ENCODE measurements around the gene STRADA. TPM values are rescaled to one million over a fixed set of nuclear protein-coding genes. Genes with fewer than 3 reads are reported as not detected.

The STRADA gene
- total and polyA plus RNA-seq, 9 of the 15 experiments (the other 6 are each of a cell fraction or from before 2014, with no cell fraction given) = 6.6 to 33.0 (median 20.5) TPM

DNA sequence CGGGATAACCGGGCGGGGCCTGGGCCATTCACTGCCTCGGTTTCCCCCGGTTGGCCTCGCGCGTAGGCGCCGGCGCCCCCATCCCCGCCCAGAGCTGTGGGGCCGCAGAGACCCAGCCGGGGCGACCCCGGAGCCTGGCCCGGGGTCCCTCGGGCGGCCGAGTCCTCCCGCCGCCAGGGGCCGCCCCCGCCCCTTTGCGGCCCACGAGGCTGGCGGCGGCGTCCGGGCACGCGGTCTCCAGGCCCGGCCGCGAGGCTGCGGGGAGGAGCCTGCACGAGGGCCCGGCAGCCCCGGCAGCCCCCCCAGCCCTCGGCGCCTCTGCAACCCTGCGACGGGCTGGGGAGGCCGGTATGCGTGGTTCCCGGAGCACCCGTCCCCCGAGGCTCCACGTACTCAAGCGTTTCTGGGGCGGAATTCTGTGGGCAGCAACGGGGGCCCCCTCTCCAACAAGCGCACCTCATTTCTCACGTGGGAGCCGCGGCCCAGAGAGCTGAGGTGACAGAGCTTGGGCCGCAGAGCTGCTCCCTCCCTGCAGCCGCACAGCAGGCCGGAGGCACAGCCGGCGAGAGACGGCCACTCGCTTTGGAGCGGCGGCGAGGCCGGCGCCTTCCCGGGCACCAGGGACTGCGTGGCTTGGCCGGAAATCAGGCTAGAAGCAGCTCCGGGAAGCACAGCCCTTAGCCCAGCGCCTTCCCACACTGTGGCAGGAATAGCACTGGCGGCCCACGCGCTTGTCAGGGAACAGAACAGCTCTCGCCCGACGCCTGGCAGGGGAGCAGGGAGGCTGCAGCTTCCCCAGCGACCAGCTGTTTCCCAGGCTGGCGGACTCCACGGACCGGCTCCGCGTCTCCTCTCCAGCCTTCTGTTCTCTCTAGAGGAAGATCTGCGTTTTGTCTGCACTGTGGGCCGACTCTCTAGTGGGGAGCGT, 40.8 kb downstream of the STRADA start:
- FAIRE-seq (no peak), ATAC-seq (no peak), DNase-seq (ENCODE audit: extremely low read depth in 1 of 4, low spot score in 3 of 4) (no peak)
- H3K4me1 ChIP-seq (replicated peaks in 1 of 2; ENCODE audit: control insufficient read depth in 2 of 2, insufficient read depth in 2 of 2, low read length in 2 of 2) = peaks cover 0 to 47% of the 10 kb centered on the region in 2 experiments; a peak in 2 of 5 replicates
- no peak overlapping the region for H3K27ac ChIP-seq (ENCODE audit: extremely low read depth, low read depth, low read length)
- no peaks in the 10 kb centered on the region for H3K27me3 ChIP-seq (ENCODE audit: control insufficient read depth in 2 of 2, insufficient read depth in 2 of 2, low read length in 2 of 2)
- peak overlapping the region; percentile 51; the same call in 1 of the 2 replicates for H3K4me3 ChIP-seq
- H3K79me2 ChIP-seq (ENCODE audit: control insufficient read depth, insufficient read depth, low read length) = no peaks in the 10 kb centered on the region
- CTCF ChIA-PET (ENCODE audit: low intra/inter-chr PET ratio) = no interaction called here
- BruUV-seq (replicated peaks) = no TSS peak
- in situ Hi-C loops (cut with MboI) = no loop called here
- intact Hi-C loops (cut with micrococcal nuclease) = no loop called here
- 93% methylated on average over 24 of the region's 88 CpGs for WGBS (ENCODE audit: insufficient coverage, low coverage, missing lambda C conversion rate)
- no peaks in the 10 kb centered on the region for H4K20me1 ChIP-seq (replicated peaks; ENCODE audit: control insufficient read depth, insufficient read depth, low read length)
- POLR2A ChIA-PET = interaction anchor here (0.6 to 1.6 kb wide), 5 partner anchors 8 to 545 kb away, joined by 3 to 7 read pairs (median 4); no protein-coding TSS in a partner anchor
- H2AFZ ChIP-seq (ENCODE audit: low read depth, low read length) = peak overlapping the region; percentile 54; the same call in 1 of the 2 replicates
- peak overlapping the region; percentile 55 for H3K4me2 ChIP-seq (ENCODE audit: insufficient read depth, low read length)
- H3K9me1 ChIP-seq (ENCODE audit: control insufficient read depth, insufficient read depth, low read length) = no peaks in the 10 kb centered on the region
- H3K9me3 ChIP-seq (replicated peaks; ENCODE audit: control insufficient read depth, insufficient read depth, low read depth, low read length) = no peaks in the 10 kb centered on the region
- H3K9ac ChIP-seq (ENCODE audit: insufficient read depth in 1 of 2, low read depth in 2 of 2, low read length in 2 of 2) = peak overlapping the region in 1 of 2 experiments; percentile 68; a peak in 2 of 4 replicates
- H3K36me3 ChIP-seq (ENCODE audit: control insufficient read depth, insufficient read depth, low read length) = peaks cover 2% of the 10 kb centered on the region; the same call in 1 of the 3 replicates
- TF ChIP-seq, protein P1, sequence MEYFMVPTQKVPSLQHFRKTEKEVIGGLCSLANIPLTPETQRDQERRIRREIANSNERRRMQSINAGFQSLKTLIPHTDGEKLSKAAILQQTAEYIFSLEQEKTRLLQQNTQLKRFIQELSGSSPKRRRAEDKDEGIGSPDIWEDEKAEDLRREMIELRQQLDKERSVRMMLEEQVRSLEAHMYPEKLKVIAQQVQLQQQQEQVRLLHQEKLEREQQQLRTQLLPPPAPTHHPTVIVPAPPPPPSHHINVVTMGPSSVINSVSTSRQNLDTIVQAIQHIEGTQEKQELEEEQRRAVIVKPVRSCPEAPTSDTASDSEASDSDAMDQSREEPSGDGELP (CRISPR knock-in tag; IDR thresholded peaks at IDR 0.05; ENCODE audit: borderline replicate concordance) = peak; percentile 26; the same call in 1 of the 2 replicates
- TF ChIP-seq OTX1 (CRISPR knock-in tag; IDR thresholded peaks at IDR 0.05) (no peak), POLR2G (IDR thresholded peaks at IDR 0.05; ENCODE audit: low read depth, low read length) (peak; percentile 42; the same call in 1 of the 2 replicates), SREBF1 (IDR thresholded peaks at IDR 0.05; ENCODE audit: borderline replicate concordance, low read depth, low read length) (no peak), TRIM24 (IDR thresholded peaks at IDR 0.05) (no peak), PCBP1 (IDR thresholded peaks at IDR 0.05; ENCODE audit: low read depth, low read length, poor library complexity, severe bottlenecking) (peak; percentile 69), POLR3A (IDR thresholded peaks at IDR 0.05; ENCODE audit: borderline replicate concordance, extremely low read depth, insufficient read depth, insufficient read length) (no peak)
- TF ChIP-seq, protein P2, sequence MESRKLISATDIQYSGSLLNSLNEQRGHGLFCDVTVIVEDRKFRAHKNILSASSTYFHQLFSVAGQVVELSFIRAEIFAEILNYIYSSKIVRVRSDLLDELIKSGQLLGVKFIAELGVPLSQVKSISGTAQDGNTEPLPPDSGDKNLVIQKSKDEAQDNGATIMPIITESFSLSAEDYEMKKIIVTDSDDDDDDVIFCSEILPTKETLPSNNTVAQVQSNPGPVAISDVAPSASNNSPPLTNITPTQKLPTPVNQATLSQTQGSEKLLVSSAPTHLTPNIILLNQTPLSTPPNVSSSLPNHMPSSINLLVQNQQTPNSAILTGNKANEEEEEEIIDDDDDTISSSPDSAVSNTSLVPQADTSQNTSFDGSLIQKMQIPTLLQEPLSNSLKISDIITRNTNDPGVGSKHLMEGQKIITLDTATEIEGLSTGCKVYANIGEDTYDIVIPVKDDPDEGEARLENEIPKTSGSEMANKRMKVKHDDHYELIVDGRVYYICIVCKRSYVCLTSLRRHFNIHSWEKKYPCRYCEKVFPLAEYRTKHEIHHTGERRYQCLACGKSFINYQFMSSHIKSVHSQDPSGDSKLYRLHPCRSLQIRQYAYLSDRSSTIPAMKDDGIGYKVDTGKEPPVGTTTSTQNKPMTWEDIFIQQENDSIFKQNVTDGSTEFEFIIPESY (CRISPR knock-in tag; IDR thresholded peaks at IDR 0.05) = peak; percentile 86
- TF ChIP-seq, protein P3, sequence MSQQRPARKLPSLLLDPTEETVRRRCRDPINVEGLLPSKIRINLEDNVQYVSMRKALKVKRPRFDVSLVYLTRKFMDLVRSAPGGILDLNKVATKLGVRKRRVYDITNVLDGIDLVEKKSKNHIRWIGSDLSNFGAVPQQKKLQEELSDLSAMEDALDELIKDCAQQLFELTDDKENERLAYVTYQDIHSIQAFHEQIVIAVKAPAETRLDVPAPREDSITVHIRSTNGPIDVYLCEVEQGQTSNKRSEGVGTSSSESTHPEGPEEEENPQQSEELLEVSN (IDR thresholded peaks at IDR 0.05; ENCODE audit: borderline replicate concordance in 1 of 2, extremely low read depth in 1 of 2, insufficient read depth in 1 of 2, insufficient read length in 1 of 2, low read depth in 1 of 2, low read length in 1 of 2, poor library complexity in 1 of 2, severe bottlenecking in 1 of 2) = peak in 1 of 2 experiments; percentile 27
- TF ChIP-seq, protein P4, sequence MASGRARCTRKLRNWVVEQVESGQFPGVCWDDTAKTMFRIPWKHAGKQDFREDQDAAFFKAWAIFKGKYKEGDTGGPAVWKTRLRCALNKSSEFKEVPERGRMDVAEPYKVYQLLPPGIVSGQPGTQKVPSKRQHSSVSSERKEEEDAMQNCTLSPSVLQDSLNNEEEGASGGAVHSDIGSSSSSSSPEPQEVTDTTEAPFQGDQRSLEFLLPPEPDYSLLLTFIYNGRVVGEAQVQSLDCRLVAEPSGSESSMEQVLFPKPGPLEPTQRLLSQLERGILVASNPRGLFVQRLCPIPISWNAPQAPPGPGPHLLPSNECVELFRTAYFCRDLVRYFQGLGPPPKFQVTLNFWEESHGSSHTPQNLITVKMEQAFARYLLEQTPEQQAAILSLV (tag; IDR thresholded peaks at IDR 0.05) = no peak

Data from K562 (cell line).